B cell (primary cell): ENCODE results near the gene DENND1A.

Experiments used
- CTCF ChIP-seq: fragments of 200-600 bp; IDR thresholded peaks from one replicate; pipeline ENCODE4 v1.8.0; 2022; ENCODE audit warnings: antibody characterized with exemption, mild to moderate bottlenecking
- EZH2 ChIP-seq: IDR thresholded peaks from 2 replicates; pipeline ENCODE4 v1.6.1; 2012; ENCODE audit warnings: borderline replicate concordance, low read depth, mild to moderate bottlenecking, moderate library complexity, low read length; ENCODE audit not compliant: insufficient read depth, poor library complexity, severe bottlenecking

GRCh38 chr9:123472862-123473614, 456.9 kb downstream of the DENND1A start:
- TF ChIP-seq CTCF = no peak
- no peak for TF ChIP-seq EZH2
